ENCODE data around the gene SLC9A8.

The SLC9A8 gene

DNA sequence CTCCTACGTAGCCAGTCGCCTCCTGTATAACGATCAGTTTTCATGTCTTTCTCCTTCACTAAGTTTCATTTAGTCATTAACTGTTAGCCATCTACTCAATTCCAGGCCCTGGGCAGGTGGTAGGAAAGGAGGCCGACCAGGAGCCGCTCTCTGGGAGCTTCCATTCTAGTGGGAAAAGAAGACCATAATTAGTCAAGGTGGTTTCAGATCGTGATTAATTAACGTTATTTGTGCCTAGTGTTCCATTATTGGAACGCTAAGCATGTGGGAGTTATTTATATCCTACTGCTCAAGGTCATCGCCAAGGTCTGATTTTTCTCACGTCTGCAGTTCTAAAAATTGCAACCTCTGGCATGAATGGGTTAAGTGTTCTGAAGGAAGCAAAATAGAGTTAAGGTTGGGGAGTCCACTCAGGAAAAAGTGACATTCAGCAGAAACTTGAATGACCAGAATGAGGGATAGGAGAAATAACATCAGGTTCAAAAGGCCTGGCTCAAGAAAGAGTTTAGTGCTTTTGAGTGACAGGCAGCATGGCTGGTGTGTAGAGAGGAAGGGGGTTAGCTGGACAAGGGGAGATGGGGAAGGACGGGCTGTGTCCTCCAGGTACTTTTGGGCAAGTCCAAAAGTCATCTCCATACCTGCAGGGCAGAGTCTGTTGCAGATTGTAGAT, 812 bp downstream of the SLC9A8 start:
- no peak for DNase-seq (ENCODE audit: low spot score)

DNA sequence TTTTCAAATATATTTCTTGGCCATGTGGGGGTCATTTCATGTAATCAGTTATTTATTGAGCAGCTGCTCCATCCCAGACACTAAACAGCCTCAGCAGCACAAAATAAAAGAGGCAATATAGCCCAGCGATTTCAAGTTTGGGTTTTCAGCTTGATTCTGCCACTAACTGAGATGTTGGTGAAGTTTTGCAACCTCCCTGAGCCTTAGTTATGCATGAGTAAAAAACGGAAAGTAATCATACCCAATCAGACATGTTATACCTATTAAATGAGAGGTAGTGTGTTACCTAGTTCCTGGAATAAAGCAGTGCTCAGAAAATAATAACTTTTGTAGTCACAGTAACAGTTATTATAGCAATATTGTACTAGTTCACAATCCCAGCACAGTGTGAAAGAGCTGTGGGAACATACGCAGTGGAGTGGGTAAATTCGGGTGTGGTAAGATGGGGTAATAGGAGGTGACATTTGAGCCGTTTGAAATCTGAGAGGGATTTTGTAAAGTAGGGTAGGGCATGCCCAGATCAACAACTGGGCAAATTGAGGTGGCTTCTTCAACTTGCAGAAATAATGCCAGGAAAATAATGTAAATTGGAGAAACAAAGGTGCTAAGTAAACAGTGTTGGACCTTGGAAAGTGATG, 1.5 kb downstream of the SLC9A8 start:
- DNase-seq (ENCODE audit: low spot score): no peak

DNA sequence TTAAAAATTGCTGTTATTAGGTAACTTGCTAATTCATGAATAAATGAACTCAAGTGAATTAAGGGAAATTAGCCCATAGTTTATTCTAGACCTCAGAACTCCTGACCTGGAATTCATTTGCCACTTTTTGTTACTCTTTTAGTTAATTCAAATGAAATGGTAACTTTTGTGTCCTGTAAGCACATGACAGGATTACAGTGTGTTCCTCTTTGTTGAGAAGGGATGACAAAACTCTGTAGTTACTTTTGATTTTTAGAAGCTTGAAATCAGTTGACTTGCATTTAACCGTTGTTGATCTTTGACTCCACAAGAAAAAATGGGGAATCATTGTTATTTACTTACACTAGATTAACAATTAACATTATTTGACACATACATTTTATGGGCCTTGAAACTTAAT, 6.2 kb downstream of the SLC9A8 start:
- no peak for DNase-seq (ENCODE audit: low spot score)

DNA sequence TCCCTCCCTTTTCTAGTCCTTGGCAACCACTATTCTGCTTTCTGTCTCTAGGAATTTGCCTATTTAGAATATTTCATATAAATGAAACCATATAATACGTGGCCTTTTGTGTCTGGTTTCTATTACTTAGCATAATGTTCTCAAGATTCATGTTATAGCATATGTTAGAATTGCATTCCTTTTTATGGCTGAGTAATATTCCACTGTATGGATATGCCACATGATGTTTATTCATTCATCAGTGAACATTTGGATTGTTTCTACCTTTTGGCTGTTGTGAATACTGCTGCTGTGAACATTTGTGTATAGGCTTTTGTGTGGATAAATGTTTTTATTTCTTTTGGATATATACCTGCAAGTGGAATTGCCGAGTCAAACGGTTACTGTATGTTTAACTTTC, 7.1 kb downstream of the SLC9A8 start:
- no peak for DNase-seq (ENCODE audit: low spot score)

DNA sequence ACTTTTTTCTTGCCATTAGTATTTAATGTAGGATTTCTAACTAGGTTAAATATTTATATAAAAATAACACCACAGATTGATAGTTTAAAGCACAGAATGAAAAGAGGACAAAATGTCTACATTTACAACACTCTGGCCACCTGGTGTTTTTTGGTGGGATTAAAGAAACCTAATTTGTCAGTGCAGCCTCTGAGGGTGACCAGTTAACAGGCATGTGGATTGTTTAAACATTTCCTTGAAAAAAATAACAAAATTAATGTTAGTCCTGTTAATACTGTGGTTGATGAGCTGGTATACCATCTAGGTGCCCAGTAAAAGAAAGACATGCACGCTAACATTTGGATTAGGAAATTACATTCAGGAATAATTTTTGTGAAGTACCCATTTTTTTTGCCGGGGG, 8.8 kb downstream of the SLC9A8 start:
- no peak for DNase-seq (ENCODE audit: low spot score)

DNA sequence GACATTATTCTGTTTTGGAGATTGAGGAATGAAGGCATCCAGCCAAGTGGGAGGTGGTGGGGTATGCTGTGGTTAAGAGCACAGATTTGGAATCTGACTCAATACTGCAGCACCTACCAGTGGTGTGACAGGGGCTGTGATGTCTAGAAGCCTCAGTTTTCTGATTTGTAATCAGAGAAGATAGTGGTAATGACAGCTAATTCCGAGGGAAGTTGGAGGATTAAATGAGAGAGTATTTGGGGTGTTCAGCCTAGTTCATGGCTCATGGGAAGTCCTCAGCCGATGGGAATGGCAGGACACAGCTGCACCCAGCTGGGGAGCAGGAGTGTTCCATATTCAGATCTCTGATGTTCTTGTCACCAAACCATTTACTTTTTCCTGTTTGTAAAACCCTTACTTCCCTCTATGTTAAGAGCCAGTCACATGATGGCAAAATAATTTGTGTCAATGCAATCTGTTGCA, 9.3 kb downstream of the SLC9A8 start:
- no peak for DNase-seq (ENCODE audit: low spot score)

DNA sequence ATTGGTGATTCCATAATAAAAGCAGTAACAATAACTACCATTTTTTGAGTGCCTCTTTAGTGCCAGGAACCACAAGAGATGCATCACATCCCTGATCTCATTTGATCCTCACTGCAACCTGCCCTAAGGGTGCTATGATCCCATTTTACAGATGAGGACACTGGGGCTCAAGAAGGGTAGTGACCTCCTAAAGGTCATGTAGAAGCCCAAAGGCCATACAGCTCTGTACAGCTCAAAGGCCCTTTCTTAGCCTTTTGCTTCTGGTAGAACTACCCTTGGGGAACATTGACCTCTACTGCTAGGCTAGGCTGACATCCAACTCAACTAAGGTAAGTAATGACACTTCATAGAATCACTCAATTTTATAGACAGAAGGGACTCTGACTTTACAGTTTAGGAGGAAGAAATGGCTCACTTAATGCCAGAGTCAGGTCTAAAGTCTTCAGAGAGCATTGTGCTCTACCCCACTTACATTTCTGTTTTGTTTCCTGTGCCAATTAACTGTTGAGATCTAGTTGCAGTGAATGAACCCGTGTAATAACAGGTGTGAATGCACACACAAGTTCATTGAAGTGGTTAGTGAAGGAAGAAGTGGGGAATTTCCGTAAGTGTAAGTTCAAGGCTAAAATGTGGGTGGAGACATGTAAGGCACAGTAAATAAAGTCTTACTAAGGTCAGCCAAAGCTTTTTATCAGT, 10.7 kb downstream of the SLC9A8 start:
- no peak for DNase-seq (ENCODE audit: low spot score)

DNA sequence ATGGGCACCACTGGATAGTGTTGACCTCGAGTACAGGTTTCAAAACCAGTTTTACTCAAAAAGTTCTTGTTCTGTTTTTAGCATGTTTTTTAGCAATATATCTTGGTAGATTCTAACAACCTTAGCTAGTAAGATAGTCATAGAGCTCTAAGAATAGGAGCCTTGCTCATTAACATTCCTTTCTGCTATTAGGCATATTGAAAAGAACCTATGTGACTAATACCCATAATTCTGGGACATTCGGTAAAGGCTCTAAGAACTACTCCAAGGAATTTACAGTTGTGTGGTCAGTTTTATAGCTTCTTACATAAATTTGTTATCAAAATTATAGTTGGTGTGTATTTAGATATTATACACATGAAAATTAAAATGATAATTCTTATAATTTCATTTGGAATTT, 11.6 kb downstream of the SLC9A8 start:
- DNase-seq (ENCODE audit: low spot score): no peak

DNA sequence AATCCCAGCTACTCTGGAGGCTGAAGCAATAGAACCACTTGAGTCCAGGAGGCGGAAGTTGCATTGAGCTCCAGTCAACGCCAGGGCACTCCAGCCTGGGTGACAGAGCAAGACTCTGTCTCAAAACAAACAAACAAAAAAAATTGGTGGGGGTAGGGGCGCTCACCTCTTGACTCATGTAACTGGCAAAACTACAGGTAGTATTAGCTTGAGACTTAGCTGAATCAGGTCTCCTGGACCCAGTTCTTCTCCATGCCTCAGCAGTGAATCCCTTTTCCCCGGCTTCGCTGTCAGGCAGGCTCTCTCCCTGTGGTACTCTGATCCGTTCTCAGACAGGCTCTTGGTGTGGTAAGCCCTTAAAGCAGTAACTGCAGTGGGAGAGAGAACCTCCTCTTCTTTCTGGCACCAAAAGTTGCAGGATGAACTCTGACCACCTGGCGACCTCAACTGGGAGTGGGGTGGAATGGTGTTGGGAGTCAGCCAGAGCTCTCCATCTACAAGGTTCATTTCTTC, 12.9 kb downstream of the SLC9A8 start:
- no peak for DNase-seq (ENCODE audit: low spot score)

DNA sequence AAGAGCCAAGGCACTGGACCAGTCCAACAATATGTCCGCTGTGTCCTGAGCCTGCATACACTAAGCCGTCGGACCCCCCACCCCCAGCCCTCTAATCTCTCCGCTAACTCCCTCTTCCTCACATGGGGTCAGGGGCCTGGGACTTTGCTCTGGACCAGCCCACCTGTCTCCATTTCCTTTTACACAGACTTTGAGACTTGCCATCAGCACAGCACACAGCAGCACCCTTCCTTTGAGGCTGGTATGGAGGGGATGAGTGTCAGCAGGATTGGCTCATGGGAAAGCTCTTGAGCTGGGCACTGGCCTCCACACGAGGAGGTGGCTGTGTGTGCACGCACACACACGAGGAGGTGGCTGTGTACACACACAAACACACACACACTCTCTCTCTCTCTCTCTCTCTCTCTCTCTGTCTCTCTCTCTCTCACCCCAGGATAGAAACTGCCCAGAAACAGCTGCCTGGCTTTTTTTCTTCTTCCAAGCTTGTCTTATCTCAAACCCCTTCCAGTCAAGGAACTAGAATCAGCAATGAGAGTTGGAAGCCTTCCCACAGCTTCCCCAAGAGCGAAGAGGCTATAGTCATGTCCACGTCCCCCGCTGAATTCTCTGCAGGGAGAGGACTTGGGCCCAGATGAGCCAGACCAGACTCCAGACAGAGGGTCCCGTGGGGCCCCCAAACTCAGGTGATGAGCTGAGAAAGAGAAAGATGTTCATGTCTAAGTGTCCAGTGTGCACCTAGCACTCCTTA, 18.6 kb downstream of the SLC9A8 start:
- no peak for DNase-seq (ENCODE audit: low spot score)

DNA sequence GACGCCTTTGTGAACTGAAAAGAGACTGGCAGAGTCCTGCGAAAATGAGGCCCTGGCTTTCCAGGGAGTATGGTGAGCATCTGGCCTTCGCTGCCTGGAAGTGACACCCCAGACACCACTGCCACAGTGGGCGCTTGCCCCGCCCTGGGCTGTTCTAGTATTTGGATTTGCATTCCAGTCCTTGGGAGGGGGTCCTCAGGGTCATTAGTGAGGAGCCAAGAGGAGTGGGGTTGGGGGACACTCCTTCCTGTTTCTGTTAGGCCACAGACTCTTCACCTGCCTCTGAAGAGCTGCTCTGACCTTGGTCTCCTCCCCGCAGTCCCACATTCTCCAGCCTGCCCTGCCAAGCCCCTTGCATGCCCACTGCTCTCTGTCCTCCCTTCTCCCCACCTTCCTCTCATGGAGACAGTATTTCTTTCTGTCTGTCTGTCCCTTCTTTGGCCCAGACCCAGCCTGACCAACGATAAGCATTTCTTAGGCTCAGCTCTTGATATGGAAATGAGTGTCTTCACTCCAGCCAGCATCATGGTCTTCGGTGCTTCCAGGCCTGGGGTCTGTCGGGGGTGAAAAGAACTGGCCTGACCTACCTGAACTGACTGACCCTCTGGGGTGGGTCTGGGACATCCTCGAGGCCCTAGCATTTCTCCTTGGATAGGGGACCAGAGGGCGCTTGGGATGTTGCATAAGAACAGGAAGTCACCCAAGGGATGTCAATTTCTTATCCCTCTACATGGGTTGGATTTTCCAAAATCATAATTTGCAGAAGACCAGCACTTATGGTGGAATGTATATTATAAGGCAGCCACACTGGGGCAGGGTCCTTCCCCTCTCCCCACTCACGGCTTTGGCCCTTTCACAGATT, 19.4 kb downstream of the SLC9A8 start:
- DNase-seq (ENCODE audit: low spot score): no peak

DNA sequence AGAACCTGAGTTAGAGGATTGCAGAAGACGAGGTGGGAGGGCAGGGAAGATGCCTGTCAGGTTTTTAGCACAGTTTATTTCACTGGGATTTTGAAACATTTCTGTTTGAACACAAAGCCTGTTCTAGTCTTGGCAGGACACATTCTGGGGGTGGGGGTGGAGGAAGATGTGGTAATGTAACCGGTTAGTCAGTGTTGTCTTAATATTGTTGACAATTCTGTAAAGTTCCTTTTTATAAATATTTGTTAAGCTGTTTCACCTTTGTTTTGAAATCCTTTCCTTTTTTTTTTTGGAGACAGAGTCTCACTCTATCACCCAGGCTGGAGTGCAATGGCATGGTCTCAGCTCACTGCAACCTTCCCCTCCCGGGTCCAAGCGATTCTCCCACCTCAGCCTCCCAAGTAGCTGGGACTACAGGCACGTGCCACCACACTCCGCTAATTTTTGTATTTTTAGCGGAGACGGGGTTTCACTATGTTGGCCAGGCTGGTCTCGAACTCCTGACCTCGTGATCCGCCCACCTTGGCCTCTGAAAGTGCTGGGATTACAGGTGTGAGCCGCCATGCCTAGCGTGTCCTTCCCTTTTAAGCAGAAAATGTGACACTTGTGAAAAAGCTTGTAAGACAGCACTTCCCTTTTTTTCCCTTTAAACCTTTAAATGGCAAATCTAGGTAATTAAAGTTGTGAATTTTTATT, 20.2 kb downstream of the SLC9A8 start:
- no peak for DNase-seq (ENCODE audit: low spot score)

DNA sequence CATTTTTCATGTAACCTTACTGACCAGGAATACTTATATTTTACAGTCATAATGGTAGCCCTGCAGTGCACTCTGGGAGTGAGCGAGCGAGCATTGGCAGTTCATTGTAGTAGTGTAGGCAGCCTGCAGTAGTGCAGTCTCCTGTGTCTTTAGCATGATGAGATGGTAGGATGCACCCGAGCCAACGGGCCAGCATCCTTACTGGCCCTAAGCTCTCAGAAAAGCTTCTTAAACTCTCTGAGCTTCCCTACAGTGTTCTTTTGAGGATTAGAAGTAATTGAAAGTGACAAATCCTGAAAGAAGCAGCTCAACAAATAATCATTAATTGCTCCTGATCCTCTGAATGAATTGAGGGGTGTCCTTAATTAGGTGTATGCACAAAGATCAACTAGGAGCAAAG, 20.9 kb downstream of the SLC9A8 start:
- DNase-seq (ENCODE audit: low spot score): no peak

DNA sequence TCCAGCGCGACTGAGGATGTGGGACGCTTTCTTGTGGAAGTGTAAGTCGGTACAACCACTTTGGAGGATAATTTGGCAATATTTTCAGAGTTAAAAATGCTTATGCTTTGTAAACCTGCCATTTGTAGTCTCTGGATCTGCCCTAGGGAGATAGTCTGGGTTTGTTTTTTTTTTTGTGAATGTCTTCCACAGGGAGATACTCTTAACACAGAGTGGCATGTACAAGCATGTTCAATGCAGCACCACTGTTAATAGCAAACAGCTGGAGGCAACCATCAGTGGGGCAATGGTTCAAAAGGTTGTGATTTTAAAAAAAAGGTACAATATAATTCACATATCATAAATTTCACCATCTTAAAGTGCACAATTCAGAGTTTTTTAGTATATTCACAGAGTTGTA, 22.4 kb downstream of the SLC9A8 start:
- no peak for DNase-seq (ENCODE audit: low spot score)

DNA sequence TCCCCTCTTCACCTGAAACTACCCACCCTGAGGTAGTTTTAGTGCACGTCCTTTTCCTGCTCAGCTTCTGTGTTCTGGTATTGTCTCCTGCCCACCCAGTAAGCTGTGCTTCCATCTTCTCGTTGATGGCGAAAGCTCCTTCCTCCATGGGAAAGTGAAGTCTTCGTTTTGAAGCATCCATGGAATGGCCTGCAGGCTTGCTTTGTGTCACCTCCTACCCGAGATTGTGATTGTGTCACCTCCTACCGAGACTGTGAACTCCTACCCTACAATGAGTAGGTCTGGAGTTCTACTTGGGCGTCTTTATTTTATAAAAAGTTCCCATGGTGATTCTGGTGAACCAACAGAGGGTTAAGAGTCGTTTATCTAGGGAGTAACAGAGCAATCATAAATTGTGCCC, 25.9 kb downstream of the SLC9A8 start:
- no peak for DNase-seq (ENCODE audit: low spot score)

DNA sequence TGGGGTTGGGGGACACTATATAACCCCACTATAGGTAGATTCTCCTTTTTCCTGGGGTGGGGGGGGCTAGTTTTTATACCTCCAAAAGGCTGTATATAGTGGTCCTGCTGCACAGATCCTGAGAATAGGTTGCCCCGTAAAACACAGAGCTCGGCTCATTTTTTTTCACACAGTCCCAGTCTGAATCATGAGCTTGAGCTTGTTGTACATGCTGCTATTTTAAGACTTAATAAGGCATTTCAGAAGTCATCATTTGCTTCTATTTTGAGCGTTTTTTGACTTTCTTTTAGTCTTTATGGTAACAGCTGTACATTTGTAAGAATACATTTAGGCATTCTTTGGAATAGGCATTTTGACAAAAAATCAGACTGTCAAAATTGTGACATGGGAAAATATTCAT, 30.5 kb downstream of the SLC9A8 start:
- DNase-seq (ENCODE audit: low spot score): no peak

DNA sequence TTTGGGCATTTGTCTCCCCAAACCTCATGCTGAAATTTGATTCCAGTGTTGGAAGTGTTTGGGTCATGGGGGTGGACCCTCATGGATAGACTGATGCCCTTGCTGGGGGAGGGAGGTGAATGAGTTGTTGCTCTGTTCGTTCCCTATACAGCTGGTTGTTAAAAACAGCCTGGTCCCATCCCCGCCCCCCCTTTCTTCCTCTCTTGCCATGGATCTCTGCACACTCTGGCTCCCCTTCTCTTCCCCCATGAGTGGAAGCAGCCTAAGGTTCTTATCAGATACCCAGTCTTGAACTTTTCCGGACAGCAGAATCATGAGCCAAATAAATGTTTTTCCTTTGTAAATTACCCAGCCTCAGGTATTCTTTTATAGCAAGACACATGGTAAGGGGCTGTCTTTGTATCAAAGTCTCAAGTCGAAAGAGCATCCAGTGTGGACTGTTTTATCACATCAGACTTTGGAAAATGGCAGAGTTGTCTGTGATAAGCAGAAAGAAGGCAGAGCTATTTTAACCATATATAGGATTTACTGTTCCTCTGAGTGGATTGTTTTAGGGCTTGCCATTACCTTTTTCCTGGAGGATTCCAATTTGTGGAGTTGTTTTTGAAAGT, 31.2 kb downstream of the SLC9A8 start:
- no peak for DNase-seq (ENCODE audit: low spot score)

DNA sequence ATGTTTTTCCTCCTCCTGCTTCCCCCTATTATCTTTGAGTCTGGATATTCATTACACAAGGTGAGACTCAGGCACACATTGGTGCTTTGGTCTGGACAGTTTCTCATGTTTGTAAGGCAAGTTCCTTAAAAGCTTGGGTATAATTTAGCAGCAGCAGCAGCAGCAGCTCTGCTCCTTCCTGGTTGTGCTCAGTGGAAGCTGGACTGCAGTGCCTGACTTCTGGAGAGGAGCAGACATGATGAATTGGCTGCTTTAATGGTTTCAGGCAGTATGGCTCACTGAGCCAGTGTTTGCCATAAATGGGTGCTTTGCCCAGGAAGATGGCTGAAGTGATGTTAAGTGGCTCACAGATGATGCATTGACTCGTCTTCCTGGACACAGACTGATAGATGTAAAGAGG, 32.4 kb downstream of the SLC9A8 start:
- DNase-seq (ENCODE audit: low spot score): no peak

DNA sequence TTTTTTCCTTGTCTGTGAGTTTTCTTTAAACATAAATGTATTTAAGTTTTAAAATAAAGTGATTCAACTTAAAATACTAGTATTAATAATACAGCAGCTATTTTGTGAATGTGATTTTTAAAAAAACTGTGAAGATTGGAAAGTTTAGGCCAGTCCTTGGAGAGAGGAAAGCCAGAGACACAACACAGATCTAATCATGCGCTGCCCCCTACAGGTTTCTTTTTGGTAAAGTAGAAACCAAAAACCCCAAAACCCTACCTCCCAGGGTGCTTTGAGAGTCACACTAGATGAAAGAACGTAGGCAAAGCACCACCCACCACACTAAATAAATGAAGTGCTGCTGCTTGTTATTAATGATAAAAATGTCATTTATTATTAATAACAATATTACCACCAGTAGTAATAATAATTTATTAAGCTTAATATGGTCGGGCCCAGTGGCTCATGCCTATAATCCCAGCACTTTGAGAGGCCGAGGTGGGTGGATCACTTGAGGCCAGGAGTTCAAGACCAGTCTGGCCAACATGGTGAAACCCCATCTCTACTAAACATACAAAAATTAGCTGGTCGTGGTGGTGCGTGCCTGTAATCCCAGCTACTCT, 33.7 kb downstream of the SLC9A8 start:
- peak; percentile 76 for DNase-seq (ENCODE audit: low spot score)
